ENCODE data around the gene RNF166.

Gene RNF166

GRCh38 chr16:88655733-88656281 lies 50.4 kb downstream of the RNF166 start:
- in situ Hi-C loops (cut with HindIII; ENCODE audit: low sequenced_read_pairs), result no loop called here

GRCh38 chr16:88655053-88655732 lies 51.0 kb downstream of the RNF166 start:
- in situ Hi-C loops (cut with HindIII; ENCODE audit: low sequenced_read_pairs), result no loop called here

GRCh38 chr16:88654363-88655052 lies 51.7 kb downstream of the RNF166 start:
- in situ Hi-C loops (cut with HindIII; ENCODE audit: low sequenced_read_pairs), result no loop called here

GRCh38 chr16:88653596-88654362 lies 52.4 kb downstream of the RNF166 start:
- in situ Hi-C loops (cut with HindIII; ENCODE audit: low sequenced_read_pairs), result no loop called here

- in situ Hi-C loops (cut with HindIII; ENCODE audit: low sequenced_read_pairs), result no loop called here
These were observed 53.1 kb downstream of the RNF166 start for GRCh38 chr16:88653101-88653500.

GRCh38 chr16:88652762-88653063 lies 53.5 kb downstream of the RNF166 start:
- in situ Hi-C loops (cut with HindIII; ENCODE audit: low sequenced_read_pairs), result no loop called here

- in situ Hi-C loops (cut with HindIII; ENCODE audit: low sequenced_read_pairs), result no loop called here
These were observed 54.0 kb downstream of the RNF166 start for GRCh38 chr16:88651989-88652761.

- in situ Hi-C loops (cut with HindIII; ENCODE audit: low sequenced_read_pairs), result no loop called here
These were observed 54.8 kb downstream of the RNF166 start for GRCh38 chr16:88651276-88651988.

GRCh38 chr16:88650749-88651275 lies 55.4 kb downstream of the RNF166 start, which contains the start of gene CYBA:
CYBA (minus strand) TSS chr16:88651053; CDS start chr16:88651013, 40 bp downstream.
- in situ Hi-C loops (cut with HindIII; ENCODE audit: low sequenced_read_pairs), result no loop called here

- in situ Hi-C loops (cut with HindIII; ENCODE audit: low sequenced_read_pairs), result no loop called here
These were observed 56.1 kb downstream of the RNF166 start for GRCh38 chr16:88649924-88650748.

- in situ Hi-C loops (cut with HindIII; ENCODE audit: low sequenced_read_pairs), result no loop called here
These were observed 56.8 kb downstream of the RNF166 start for GRCh38 chr16:88649195-88649923.

GRCh38 chr16:88647178-88648070 lies 58.8 kb downstream of the RNF166 start:
- in situ Hi-C loops (cut with HindIII; ENCODE audit: low sequenced_read_pairs), result no loop called here

All from endothelial cell of hepatic sinusoid (primary cell).